Mesenchymal stem cell (in vitro differentiated cells and primary cell): ENCODE results near the gene OR51E1.

Source experiments
- DNase-seq: peaks from one replicate; pipeline ENCODE4 v3.0.0-alpha.2; 2013
- H2AFZ ChIP-seq: one replicate; pipeline ENCODE4 v1.6.1; 2013; ENCODE audit warnings: low read depth, mild to moderate bottlenecking, control low read depth, inconsistent platforms, low read length, moderate library complexity
- H2AK5ac ChIP-seq: 2 replicates; pipeline ENCODE4 v1.6.1; 2013; ENCODE audit warnings: low read length, moderate library complexity, mild to moderate bottlenecking, inconsistent platforms; ENCODE audit not compliant: severe bottlenecking
- H2BK120ac ChIP-seq: one replicate; pipeline ENCODE4 v1.6.1; 2013; ENCODE audit warnings: low read depth, mild to moderate bottlenecking, inconsistent platforms, low read length, moderate library complexity
- H2BK12ac ChIP-seq, 2 experiments: one replicate each; pipeline ENCODE4 v1.6.1; 2013; ENCODE audit warnings: inconsistent platforms in 2 of 2, low read length in 2 of 2, mild to moderate bottlenecking in 2 of 2, moderate library complexity in 2 of 2, control low read depth in 1 of 2
- H2BK15ac ChIP-seq: one replicate; pipeline ENCODE4 v1.6.1; 2013; ENCODE audit warnings: mild to moderate bottlenecking, low read depth, inconsistent platforms; ENCODE audit not compliant: poor library complexity, severe bottlenecking
- H2BK5ac ChIP-seq: 2 replicates; pipeline ENCODE4 v1.6.1; 2013; ENCODE audit warnings: low read depth, mild to moderate bottlenecking, low read length, control low read depth, inconsistent platforms; ENCODE audit not compliant: poor library complexity, severe bottlenecking
- H3K14ac ChIP-seq, 2 experiments: one replicate each; pipeline ENCODE4 v1.6.1; 2013; ENCODE audit warnings: inconsistent platforms in 2 of 2, low read length in 2 of 2, control low read depth in 1 of 2, mild to moderate bottlenecking in 1 of 2, moderate library complexity in 1 of 2
- H3K18ac ChIP-seq, 2 experiments: one replicate each; pipeline ENCODE4 v1.6.1; 2013; ENCODE audit warnings: inconsistent platforms in 2 of 2, low read length in 2 of 2, control low read depth in 1 of 2, low read depth in 1 of 2, mild to moderate bottlenecking in 1 of 2
- H3K23ac ChIP-seq, 2 experiments: one replicate each; pipeline ENCODE4 v1.6.1; 2013; ENCODE audit warnings: inconsistent platforms in 2 of 2, low read length in 2 of 2, mild to moderate bottlenecking in 2 of 2, moderate library complexity in 2 of 2, control low read depth in 1 of 2
- H3K27ac ChIP-seq: 2 replicates; pipeline ENCODE4 v1.5.1; 2013; ENCODE audit warnings: mild to moderate bottlenecking, moderate library complexity, low read length, control low read depth, inconsistent platforms; ENCODE audit not compliant: poor library complexity, severe bottlenecking
- H3K27me3 ChIP-seq, 2 experiments: 2 replicates each; pipeline versions ENCODE4 v1.6.1 to v1.7.0; 2013; ENCODE audit warnings: low read length in 2 of 2, mild to moderate bottlenecking in 2 of 2, moderate library complexity in 2 of 2, control low read depth in 1 of 2, inconsistent platforms in 1 of 2; ENCODE audit not compliant: control insufficient read depth in 1 of 2, insufficient read depth in 1 of 2
- H3K36me3 ChIP-seq, 2 experiments: 2 replicates each; pipeline versions ENCODE4 v1.6.1 to v1.7.0; 2013; ENCODE audit warnings: low read length in 2 of 2, control low read depth in 1 of 2, inconsistent platforms in 1 of 2, low read depth in 1 of 2, mild to moderate bottlenecking in 1 of 2; ENCODE audit not compliant: insufficient read depth in 2 of 2, control insufficient read depth in 1 of 2
- H3K4ac ChIP-seq, 2 experiments: one replicate each; pipeline ENCODE4 v1.6.1; 2013; ENCODE audit warnings: inconsistent platforms in 2 of 2, low read length in 2 of 2, mild to moderate bottlenecking in 2 of 2, moderate library complexity in 2 of 2, control low read depth in 1 of 2, low read depth in 1 of 2
- H3K4me1 ChIP-seq: 2 replicates; pipeline ENCODE4 v1.6.1; 2013; ENCODE audit warnings: low read depth, low read length, control low read depth; ENCODE audit not compliant: control insufficient read depth, insufficient read depth
- H3K4me2 ChIP-seq: 2 replicates; pipeline ENCODE4 v1.6.1; 2013; ENCODE audit warnings: low read length, mild to moderate bottlenecking, inconsistent platforms; ENCODE audit not compliant: poor library complexity, severe bottlenecking
- H3K4me3 ChIP-seq, 2 experiments: 2 replicates each; pipeline versions ENCODE4 v1.5.1 to v1.7.0; 2013; ENCODE audit warnings: low read length in 2 of 2, mild to moderate bottlenecking in 2 of 2, control low read depth in 1 of 2, low read depth in 1 of 2; ENCODE audit not compliant: insufficient read depth in 1 of 2
- H3K79me1 ChIP-seq: replicated peaks from 2 replicates; pipeline ENCODE4 v1.6.1; 2013; ENCODE audit warnings: mild to moderate bottlenecking, control low read depth, low read length, inconsistent platforms; ENCODE audit not compliant: poor library complexity, severe bottlenecking
- H3K9ac ChIP-seq: 2 replicates; pipeline ENCODE4 v1.7.0; 2013; ENCODE audit warnings: mild to moderate bottlenecking, low read length, moderate library complexity
- H3K9me3 ChIP-seq: 2 replicates; pipeline ENCODE4 v1.7.0; 2013; ENCODE audit warnings: mild to moderate bottlenecking, low read length; ENCODE audit not compliant: control insufficient read depth
- H4K8ac ChIP-seq: one replicate; pipeline ENCODE4 v1.6.1; 2013; ENCODE audit warnings: inconsistent platforms, mild to moderate bottlenecking, low read length, moderate library complexity
- H4K91ac ChIP-seq: one replicate; pipeline ENCODE4 v1.6.1; 2013; ENCODE audit warnings: mild to moderate bottlenecking, low read length, inconsistent platforms
- WGBS: methylation state at CpG from one replicate; pipeline ENCODE4 v1.1.7; 2013; ENCODE audit warnings: mixed read lengths; 5-methylcytosine and 5-hydroxymethylcytosine counted together

OR51E1 gene

DNA sequence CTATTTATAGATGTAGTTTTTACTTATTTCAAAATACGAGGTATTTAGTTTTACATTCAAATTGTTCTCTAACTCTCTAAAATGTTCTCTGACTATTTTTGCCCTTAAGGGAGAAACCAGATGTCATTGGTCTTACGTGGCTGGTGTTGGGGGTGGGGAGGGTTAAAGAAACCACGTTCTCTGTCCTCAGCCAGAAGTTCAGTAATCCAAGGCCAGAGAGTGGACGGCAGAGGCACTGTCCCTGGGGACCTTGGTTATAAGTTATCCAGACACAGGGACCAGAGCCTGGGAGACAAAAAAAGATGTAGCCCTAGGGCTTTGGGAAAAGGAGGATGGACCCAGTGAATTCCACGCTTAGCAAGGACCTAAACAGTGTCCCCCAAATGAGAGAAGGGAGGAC lies 706 bp upstream of the OR51E1 start:
- no peak overlapping the region for H2BK5ac ChIP-seq
- H3K4ac ChIP-seq: no peak overlapping the region
- 34% methylated on average over 4 of the region's 5 CpGs for WGBS
- H4K8ac ChIP-seq: no peak overlapping the region
- H3K4me3 ChIP-seq: no peak overlapping the region
- peaks cover 4 to 12% of the 10 kb centered on the region in 2 experiments for H3K27me3 ChIP-seq
- no peaks in the 10 kb centered on the region for H3K9me3 ChIP-seq
- H3K4me2 ChIP-seq: no peak overlapping the region
- no peak for DNase-seq
- H3K14ac ChIP-seq: no peak overlapping the region
- no peak overlapping the region for H3K27ac ChIP-seq
- no peak overlapping the region for H3K18ac ChIP-seq
- no peaks in the 10 kb centered on the region for H3K36me3 ChIP-seq
- no peak overlapping the region for H2BK120ac ChIP-seq
- no peak overlapping the region for H2AK5ac ChIP-seq
- no peak overlapping the region for H3K9ac ChIP-seq
- no peak overlapping the region for H4K91ac ChIP-seq
- H2AFZ ChIP-seq: no peak overlapping the region
- H2BK15ac ChIP-seq: no peak overlapping the region
- no peaks in the 10 kb centered on the region for H3K4me1 ChIP-seq
- H3K23ac ChIP-seq: no peak overlapping the region
- no peak overlapping the region for H2BK12ac ChIP-seq
- no peaks in the 10 kb centered on the region for H3K79me1 ChIP-seq

DNA sequence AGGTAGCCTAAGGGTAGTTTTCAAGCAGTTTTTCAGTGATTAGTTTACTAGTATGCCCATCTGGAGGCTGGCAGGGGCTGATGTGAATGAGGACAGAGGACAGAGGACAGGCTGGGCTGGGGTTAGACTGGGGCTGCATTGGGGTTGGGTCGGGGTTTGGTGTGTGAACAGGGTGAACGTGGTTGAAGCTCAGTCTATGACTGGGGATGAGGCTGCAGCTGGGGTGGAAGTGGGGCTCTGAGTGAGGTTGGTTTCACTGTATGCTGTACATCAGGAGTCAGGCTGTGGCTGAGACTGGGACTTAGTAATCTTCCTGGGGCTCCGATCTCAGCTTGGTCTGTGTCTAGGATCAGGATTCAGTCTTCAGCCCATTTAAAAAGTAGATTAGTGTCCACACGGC lies 451 bp downstream of the OR51E1 start:
- Histone ChIP-seq H4K91ac (no peak overlapping the region), H2BK15ac (no peak overlapping the region), H2BK12ac (no peak overlapping the region), H3K4me3 (no peak overlapping the region), H4K8ac (no peak overlapping the region), H2AK5ac (no peak overlapping the region), H3K18ac (no peak overlapping the region), H3K14ac (no peak overlapping the region), H3K9ac (no peak overlapping the region), H3K4me2 (no peak overlapping the region), H3K4me1 (no peaks in the 10 kb centered on the region), H3K27ac (no peak overlapping the region), H3K4ac (no peak overlapping the region), H3K27me3 (peaks cover 0 to 7% of the 10 kb centered on the region in 2 experiments), H3K9me3 (no peaks in the 10 kb centered on the region), H3K79me1 (no peaks in the 10 kb centered on the region), H2AFZ (no peak overlapping the region), H2BK120ac (no peak overlapping the region), H3K23ac (no peak overlapping the region), H3K36me3 (no peaks in the 10 kb centered on the region), H2BK5ac (no peak overlapping the region)
- no peak for DNase-seq
- WGBS: 69% methylated on average over 4 of the region's 4 CpGs

DNA sequence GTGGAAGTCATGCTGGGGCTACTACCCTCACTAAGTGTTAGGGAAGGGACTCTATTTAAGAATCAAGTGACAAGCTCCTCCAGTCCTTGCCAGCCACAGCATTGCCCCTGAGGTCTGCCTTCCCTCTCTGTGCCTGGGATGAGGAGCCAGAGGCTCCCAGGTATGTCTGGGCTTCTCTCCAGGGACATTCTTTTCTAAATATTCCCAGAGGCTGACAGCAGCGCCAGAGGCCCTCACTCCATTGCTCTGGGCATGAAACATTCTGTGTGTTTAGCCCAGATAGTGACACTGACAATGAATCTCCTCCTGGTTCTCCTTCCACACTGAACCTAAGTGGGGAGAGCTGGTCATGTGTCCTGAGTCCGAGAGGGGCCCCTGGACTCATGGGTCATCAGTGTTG lies 2.2 kb downstream of the OR51E1 start:
- Histone ChIP-seq H2BK120ac (no peak overlapping the region), H3K4me1 (no peaks in the 10 kb centered on the region), H3K23ac (no peak overlapping the region), H3K4ac (no peak overlapping the region), H2AK5ac (no peak overlapping the region), H3K9ac (no peak overlapping the region), H3K27me3 (peaks cover 0 to 7% of the 10 kb centered on the region in 2 experiments), H2BK5ac (no peak overlapping the region), H3K4me3 (no peak overlapping the region), H2BK12ac (no peak overlapping the region), H2BK15ac (no peak overlapping the region), H3K79me1 (no peaks in the 10 kb centered on the region), H4K8ac (no peak overlapping the region), H3K4me2 (no peak overlapping the region), H3K18ac (no peak overlapping the region), H3K36me3 (no peaks in the 10 kb centered on the region), H3K27ac (no peak overlapping the region), H4K91ac (no peak overlapping the region), H3K14ac (no peak overlapping the region), H2AFZ (no peak overlapping the region), H3K9me3 (no peaks in the 10 kb centered on the region)
- DNase-seq: no peak
- WGBS: 75% methylated on average over 2 of the region's 2 CpGs

DNA sequence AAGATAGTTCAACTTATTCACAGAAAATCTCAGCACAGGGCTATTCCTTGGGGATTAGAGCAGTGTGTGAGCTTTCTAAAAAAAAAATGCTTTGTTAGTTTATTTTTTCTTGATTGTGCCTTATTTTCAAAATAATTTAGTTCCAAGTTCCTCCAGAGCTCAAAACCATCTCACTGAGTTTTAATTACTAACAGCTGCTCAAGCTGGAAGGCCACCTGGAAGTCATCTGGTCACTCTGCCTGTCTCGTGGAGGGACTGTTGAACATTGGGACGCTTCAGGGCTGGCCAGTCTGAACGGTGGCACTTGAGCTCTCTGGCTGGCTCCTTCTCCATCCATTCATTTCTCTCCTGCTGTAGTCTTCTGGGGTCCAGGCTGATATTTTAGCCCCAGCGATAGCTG lies 4.0 kb downstream of the OR51E1 start:
- H3K27ac ChIP-seq: no peak overlapping the region
- H4K8ac ChIP-seq: no peak overlapping the region
- H2BK120ac ChIP-seq: no peak overlapping the region
- no peaks in the 10 kb centered on the region for H3K4me1 ChIP-seq
- H2BK12ac ChIP-seq: no peak overlapping the region
- DNase-seq: no peak
- H2BK5ac ChIP-seq: no peak overlapping the region
- no peak overlapping the region for H4K91ac ChIP-seq
- no peaks in the 10 kb centered on the region for H3K36me3 ChIP-seq
- WGBS: 32% methylated on average over 3 of the region's 4 CpGs
- H3K27me3 ChIP-seq: no peaks in the 10 kb centered on the region
- H2BK15ac ChIP-seq: no peak overlapping the region
- no peak overlapping the region for H3K4me2 ChIP-seq
- H3K23ac ChIP-seq: no peak overlapping the region
- no peaks in the 10 kb centered on the region for H3K79me1 ChIP-seq
- no peaks in the 10 kb centered on the region for H3K9me3 ChIP-seq
- H3K14ac ChIP-seq: no peak overlapping the region
- no peak overlapping the region for H3K4me3 ChIP-seq
- no peak overlapping the region for H3K9ac ChIP-seq
- H2AFZ ChIP-seq: no peak overlapping the region
- no peak overlapping the region for H3K18ac ChIP-seq
- H3K4ac ChIP-seq: no peak overlapping the region
- H2AK5ac ChIP-seq: no peak overlapping the region
